ENCODE data around the gene TYRP1.
A peak's percentile ranks its signal among the peaks of the same experiment; 100 is the strongest.

Gene TYRP1

GRCh38 chr9:12657233-12657632 lies 36.0 kb upstream of the TYRP1 start:
- no peaks in the 10 kb centered on the region for H3K27me3 ChIP-seq
- no peaks in the 10 kb centered on the region for H3K36me3 ChIP-seq
- no peaks in the 10 kb centered on the region for H3K9me3 ChIP-seq
- H3K4me3 ChIP-seq (ENCODE audit: low read depth, low read length) = no peak overlapping the region
- H3K4me1 ChIP-seq = no peaks in the 10 kb centered on the region; the same call in 1 of the 2 replicates
- no peak for DNase-seq
- TF ChIP-seq CTCF (IDR thresholded peaks at IDR 0.05; ENCODE audit: low read depth, low read length) = no peak

- Histone ChIP-seq H3K9me3 (no peaks in the 10 kb centered on the region), H3K4me1 (no peaks in the 10 kb centered on the region; the same call in 1 of the 2 replicates), H3K27me3 (no peaks in the 10 kb centered on the region), H3K4me3 (ENCODE audit: low read depth, low read length) (no peak overlapping the region), H3K36me3 (no peaks in the 10 kb centered on the region)
- TF ChIP-seq CTCF (IDR thresholded peaks at IDR 0.05; ENCODE audit: low read depth, low read length) = no peak
- no peak for DNase-seq
Observed at GRCh38 chr9:12657998-12658397, 35.2 kb upstream of the TYRP1 start.

GRCh38 chr9:12658531-12659209 lies 34.5 kb upstream of the TYRP1 start:
- Histone ChIP-seq H3K4me3 (ENCODE audit: low read depth, low read length) (no peak overlapping the region), H3K9me3 (no peaks in the 10 kb centered on the region)
- no peak for TF ChIP-seq CTCF (IDR thresholded peaks at IDR 0.05; ENCODE audit: low read depth, low read length)

GRCh38 chr9:12659220-12659619 lies 34.0 kb upstream of the TYRP1 start:
- DNase-seq = no peak
- no peaks in the 10 kb centered on the region for H3K9me3 ChIP-seq
- TF ChIP-seq CTCF (IDR thresholded peaks at IDR 0.05; ENCODE audit: low read depth, low read length) = no peak
- H3K4me3 ChIP-seq (ENCODE audit: low read depth, low read length) = no peak overlapping the region
- no peaks in the 10 kb centered on the region for H3K27me3 ChIP-seq
- no peaks in the 10 kb centered on the region; the same call in 1 of the 2 replicates for H3K4me1 ChIP-seq
- no peaks in the 10 kb centered on the region for H3K36me3 ChIP-seq

More at GRCh38 chr9:12658531-12659209, 34.5 kb upstream of the TYRP1 start:
- no peaks in the 10 kb centered on the region for H3K36me3 ChIP-seq
- DNase-seq = peak; percentile 21
- no peaks in the 10 kb centered on the region; the same call in 1 of the 2 replicates for H3K4me1 ChIP-seq
- H3K27me3 ChIP-seq = no peaks in the 10 kb centered on the region

GRCh38 chr9:12666813-12667212 lies 26.4 kb upstream of the TYRP1 start:
- no peaks in the 10 kb centered on the region for H3K36me3 ChIP-seq
- no peaks in the 10 kb centered on the region for H3K27me3 ChIP-seq
- no peak overlapping the region for H3K4me3 ChIP-seq (ENCODE audit: low read depth, low read length)
- no peaks in the 10 kb centered on the region for H3K9me3 ChIP-seq
- TF ChIP-seq CTCF (IDR thresholded peaks at IDR 0.05; ENCODE audit: low read depth, low read length) = peak; percentile 61
- no peak for DNase-seq
- H3K4me1 ChIP-seq = no peaks in the 10 kb centered on the region

GRCh38 chr9:12667892-12668291 lies 25.3 kb upstream of the TYRP1 start:
- DNase-seq = no peak
- Histone ChIP-seq H3K4me1 (no peaks in the 10 kb centered on the region), H3K27me3 (no peaks in the 10 kb centered on the region), H3K4me3 (ENCODE audit: low read depth, low read length) (no peak overlapping the region), H3K9me3 (no peaks in the 10 kb centered on the region), H3K36me3 (no peaks in the 10 kb centered on the region)
- TF ChIP-seq CTCF (IDR thresholded peaks at IDR 0.05; ENCODE audit: low read depth, low read length) = no peak
